Nephron (organoid): Measurements from ENCODE around the gene FBXL5.
A peak's percentile ranks its signal among the peaks of the same experiment; 100 is the strongest.

Experiments
- H3K27ac Mint-ChIP-seq, 3 experiments: 2 replicates each; pipeline ENCODE4 v1.8.0; 2020; ENCODE audit warnings: mixed read lengths in 3 of 3, mild to moderate bottlenecking in 2 of 3, moderate library complexity in 1 of 3
- H3K27me3 Mint-ChIP-seq: 2 replicates; pipeline ENCODE4 v1.8.0; 2021; ENCODE audit warnings: low read depth, mild to moderate bottlenecking, moderate library complexity, mixed read lengths
- H3K36me3 Mint-ChIP-seq: 2 replicates; pipeline ENCODE4 v1.8.0; 2020; ENCODE audit warnings: low read depth, mixed read lengths
- H3K4me1 Mint-ChIP-seq: 2 replicates; pipeline ENCODE4 v1.8.0; 2020; ENCODE audit warnings: mixed read lengths
- H3K4me3 Mint-ChIP-seq, 3 experiments: 2 replicates each; pipeline ENCODE4 v1.8.0; 2020; ENCODE audit warnings: mild to moderate bottlenecking in 3 of 3, mixed read lengths in 3 of 3, moderate library complexity in 2 of 3
- H3K9me3 Mint-ChIP-seq: 2 replicates; pipeline ENCODE4 v1.8.0; 2020; ENCODE audit warnings: mixed read lengths
- CTCF ChIP-seq, 3 experiments: fragments of 200-600 bp; sonication (generic); IDR thresholded peaks; one replicate each; pipeline ENCODE4 v1.5.0; 2021; ENCODE audit warnings: antibody characterized with exemption in 3 of 3; ENCODE audit not compliant: unreplicated experiment in 3 of 3

The FBXL5 gene

GRCh38 chr4:15676039-15676438 is 20.9 kb upstream of the FBXL5 start:
- peaks cover 7% of the 10 kb centered on the region for H3K36me3 Mint-ChIP-seq
- no peak overlapping the region for H3K4me3 Mint-ChIP-seq
- H3K9me3 Mint-ChIP-seq: no peaks in the 10 kb centered on the region
- no peak for TF ChIP-seq CTCF (IDR thresholded peaks at IDR 0.05; ENCODE audit: unreplicated experiment in 3 of 3)
- H3K4me1 Mint-ChIP-seq: peaks cover 16% of the 10 kb centered on the region
- H3K27me3 Mint-ChIP-seq: no peaks in the 10 kb centered on the region
- peak overlapping the region in 1 of 3 experiments; percentile 28 for H3K27ac Mint-ChIP-seq

GRCh38 chr4:15675356-15675755 is 20.2 kb upstream of the FBXL5 start:
- TF ChIP-seq CTCF (IDR thresholded peaks at IDR 0.05; ENCODE audit: unreplicated experiment in 3 of 3): no peak
- H3K27ac Mint-ChIP-seq: peak overlapping the region in 1 of 3 experiments; percentile 13
- H3K9me3 Mint-ChIP-seq: no peaks in the 10 kb centered on the region
- no peak overlapping the region for H3K4me3 Mint-ChIP-seq
- H3K4me1 Mint-ChIP-seq: peaks cover 16% of the 10 kb centered on the region
- H3K27me3 Mint-ChIP-seq: no peaks in the 10 kb centered on the region
- peaks cover 7% of the 10 kb centered on the region for H3K36me3 Mint-ChIP-seq

- H3K27me3 Mint-ChIP-seq: no peaks in the 10 kb centered on the region
- no peaks in the 10 kb centered on the region for H3K9me3 Mint-ChIP-seq
- H3K4me1 Mint-ChIP-seq: peaks cover 13% of the 10 kb centered on the region
- H3K27ac Mint-ChIP-seq: no peak overlapping the region
- H3K4me3 Mint-ChIP-seq: no peak overlapping the region
- TF ChIP-seq CTCF (IDR thresholded peaks at IDR 0.05; ENCODE audit: unreplicated experiment in 3 of 3): no peak
- H3K36me3 Mint-ChIP-seq: peaks cover 7% of the 10 kb centered on the region
Measured at GRCh38 chr4:15674926-15675325, 19.8 kb upstream of the FBXL5 start.

GRCh38 chr4:15674046-15674445 is 18.9 kb upstream of the FBXL5 start:
- peaks cover 9% of the 10 kb centered on the region for H3K4me1 Mint-ChIP-seq

GRCh38 chr4:15673337-15673736 is 18.2 kb upstream of the FBXL5 start:
- peaks cover 7% of the 10 kb centered on the region for H3K36me3 Mint-ChIP-seq
- no peak overlapping the region for H3K27ac Mint-ChIP-seq

More at GRCh38 chr4:15674046-15674445, 18.9 kb upstream of the FBXL5 start:
- Mint-ChIP-seq H3K36me3 (peaks cover 7% of the 10 kb centered on the region), H3K27ac (no peak overlapping the region), H3K4me3 (no peak overlapping the region), H3K9me3 (no peaks in the 10 kb centered on the region), H3K27me3 (no peaks in the 10 kb centered on the region)
- no peak for TF ChIP-seq CTCF (IDR thresholded peaks at IDR 0.05; ENCODE audit: unreplicated experiment in 3 of 3)

More at GRCh38 chr4:15673337-15673736, 18.2 kb upstream of the FBXL5 start:
- H3K9me3 Mint-ChIP-seq: no peaks in the 10 kb centered on the region
- no peak overlapping the region for H3K4me3 Mint-ChIP-seq
- no peaks in the 10 kb centered on the region for H3K27me3 Mint-ChIP-seq
- no peak for TF ChIP-seq CTCF (IDR thresholded peaks at IDR 0.05; ENCODE audit: unreplicated experiment in 3 of 3)
- H3K4me1 Mint-ChIP-seq: peaks cover 4% of the 10 kb centered on the region
